Fibroblast of upper back skin (primary cell): Measurements from ENCODE around the gene DNAJA2.
"Not testable (repeated sequence)": the region's sequence is repeated elsewhere in the genome, so short reads cannot be mapped to it uniquely, and the experiment has no call there.

Experiments used
- DNase-seq: peaks from one replicate; pipeline ENCODE4 v3.0.0-alpha.2; 2013

Gene DNAJA2

DNA sequence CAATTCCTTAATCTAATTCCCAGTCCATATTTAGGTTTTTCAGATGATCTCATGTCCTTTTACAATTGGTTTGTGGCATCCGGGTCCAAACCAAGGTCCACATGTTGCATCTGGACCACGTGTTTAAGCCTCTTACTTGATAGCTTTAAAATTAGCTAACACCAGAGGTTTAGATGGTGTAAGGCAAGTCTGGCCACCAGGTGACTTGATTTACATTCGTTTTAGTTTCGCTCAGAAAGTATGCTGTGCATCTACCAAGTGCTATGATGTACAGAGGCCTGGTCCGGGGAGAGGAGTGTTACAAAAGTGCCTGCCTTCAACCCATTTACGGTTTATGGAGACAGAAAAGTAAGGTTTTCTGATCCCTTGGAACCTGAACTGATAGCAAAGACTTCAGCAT is 878 bp upstream of the DNAJA2 start:
- DNase-seq = peak; percentile 12

DNA sequence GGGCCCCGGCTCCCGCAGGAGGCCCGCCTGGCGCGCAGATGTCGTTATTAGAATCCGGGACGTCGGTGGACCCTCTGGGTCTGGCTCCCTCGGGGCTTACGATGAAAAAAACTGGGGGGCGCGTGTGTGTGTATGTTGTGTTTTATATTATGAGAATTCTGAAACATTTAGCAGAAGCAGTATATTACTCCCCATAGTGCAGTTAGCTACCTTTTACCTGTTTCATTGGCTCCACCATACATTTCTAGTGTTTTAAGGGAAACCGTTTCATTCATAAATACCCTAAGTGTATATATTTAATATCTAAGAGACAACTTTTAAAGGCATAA is 486 bp upstream of the DNAJA2 start:
- no peak for DNase-seq

DNA sequence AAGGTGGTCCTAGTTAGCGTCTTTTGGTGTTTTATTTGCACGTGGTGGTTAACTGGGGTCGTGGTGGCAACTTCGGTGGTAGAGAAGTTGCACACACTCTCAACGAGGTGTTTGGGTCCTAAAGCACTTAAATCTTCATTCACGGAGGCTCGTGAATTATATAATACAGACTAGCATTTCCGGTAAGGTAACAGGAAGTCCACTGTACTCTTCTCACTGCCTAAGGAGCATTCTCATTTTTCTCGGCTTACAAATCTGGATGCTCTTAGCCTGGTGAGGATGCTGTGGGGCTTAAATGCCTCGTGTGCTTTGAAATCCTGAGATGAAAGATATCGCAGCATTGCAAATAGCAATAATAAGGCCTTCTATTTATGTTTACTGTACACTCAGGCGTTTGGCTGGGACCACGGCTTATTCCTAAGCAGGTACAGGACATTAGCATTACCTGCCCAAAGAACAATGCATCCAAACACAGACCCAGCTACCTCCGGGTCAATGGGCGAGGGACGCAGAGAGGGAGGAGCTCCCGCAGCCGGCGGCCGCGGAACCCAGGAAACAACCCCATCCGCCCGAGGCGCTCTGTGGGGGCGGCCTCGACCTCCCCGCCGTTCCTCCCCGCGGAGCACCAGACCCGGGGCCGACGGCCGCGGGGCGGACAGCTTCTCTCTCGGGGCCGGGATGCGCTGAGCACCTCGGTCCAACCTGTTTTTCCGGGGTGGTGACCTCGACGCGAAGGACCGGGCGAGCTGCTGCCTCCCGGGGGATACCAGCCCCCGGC is 856 bp downstream of the DNAJA2 start:
- peak; percentile 10 for DNase-seq

DNA sequence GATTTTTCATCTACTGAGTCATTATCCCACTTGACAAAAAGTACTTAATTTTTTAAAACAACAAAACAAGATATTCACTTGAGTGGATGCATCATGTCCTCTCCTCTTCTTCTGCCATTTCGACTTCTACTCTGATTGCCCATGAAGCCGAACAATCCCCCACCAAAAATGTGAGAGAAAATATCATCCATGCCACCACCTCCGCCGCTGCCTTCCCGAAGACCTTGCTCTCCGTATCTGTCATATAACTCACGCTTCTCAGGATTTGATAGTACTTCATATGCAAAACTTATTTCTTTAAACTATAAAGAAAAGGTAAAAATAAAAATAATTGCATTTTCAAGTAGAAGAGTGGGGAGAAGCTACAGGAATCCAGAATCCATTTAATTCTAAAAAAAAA is 2.2 kb downstream of the DNAJA2 start:
- DNase-seq = no peak

DNA sequence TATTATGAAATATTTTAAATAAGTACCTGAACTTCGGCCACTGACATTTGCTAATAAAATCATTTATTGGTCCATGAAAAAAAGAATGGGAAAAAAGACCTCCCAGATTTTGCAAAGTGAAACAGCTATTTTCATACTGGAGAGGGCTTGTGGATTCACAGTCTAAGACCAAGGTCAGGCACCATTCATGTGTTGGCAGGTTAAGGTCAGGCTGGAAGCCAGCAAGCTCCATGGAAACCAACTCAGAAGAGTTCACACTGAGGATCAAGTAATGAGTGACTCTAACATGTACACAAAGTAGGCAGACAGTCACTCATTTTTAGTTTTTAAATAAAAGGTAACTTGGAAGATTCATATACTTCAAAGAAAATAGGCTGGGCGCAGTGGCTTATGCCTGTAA is 3.4 kb downstream of the DNAJA2 start:
- DNase-seq = no peak

DNA sequence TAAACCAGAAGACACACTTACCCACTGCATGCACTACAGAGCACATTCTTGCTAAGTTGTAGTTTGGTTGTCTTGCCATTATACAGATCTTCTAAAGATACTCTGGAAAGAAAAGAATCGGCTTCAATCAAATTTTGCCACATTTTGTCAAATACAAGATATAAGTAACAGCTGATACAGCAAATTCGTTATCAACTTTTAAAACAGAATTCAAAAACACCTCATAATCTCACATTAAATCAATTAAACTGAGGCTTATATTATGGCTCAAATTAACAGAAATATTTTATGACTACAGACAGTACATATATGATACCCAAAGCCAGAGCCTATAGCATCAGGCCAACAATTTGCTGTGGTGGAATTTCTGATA is 5.4 kb downstream of the DNAJA2 start:
- DNase-seq = no peak

DNA sequence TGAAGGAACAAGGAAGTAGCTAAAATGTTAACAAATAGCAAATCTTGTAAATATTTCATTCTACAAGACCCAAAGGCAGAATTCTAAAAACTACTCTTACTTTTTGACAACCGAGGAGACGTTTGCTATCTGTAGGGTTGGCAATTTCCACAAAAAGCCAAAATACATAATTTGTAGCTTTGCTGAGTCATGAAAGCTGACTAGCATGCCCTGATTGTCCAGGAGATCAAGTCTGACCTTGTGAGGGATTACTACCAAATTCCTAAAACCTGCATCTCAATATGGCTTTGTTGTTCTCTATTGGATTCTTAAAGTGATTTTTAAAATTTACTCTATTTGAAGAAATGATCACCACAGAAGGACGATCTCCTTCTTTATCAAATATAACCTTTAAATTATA is 10.8 kb downstream of the DNAJA2 start:
- DNase-seq = no peak

DNA sequence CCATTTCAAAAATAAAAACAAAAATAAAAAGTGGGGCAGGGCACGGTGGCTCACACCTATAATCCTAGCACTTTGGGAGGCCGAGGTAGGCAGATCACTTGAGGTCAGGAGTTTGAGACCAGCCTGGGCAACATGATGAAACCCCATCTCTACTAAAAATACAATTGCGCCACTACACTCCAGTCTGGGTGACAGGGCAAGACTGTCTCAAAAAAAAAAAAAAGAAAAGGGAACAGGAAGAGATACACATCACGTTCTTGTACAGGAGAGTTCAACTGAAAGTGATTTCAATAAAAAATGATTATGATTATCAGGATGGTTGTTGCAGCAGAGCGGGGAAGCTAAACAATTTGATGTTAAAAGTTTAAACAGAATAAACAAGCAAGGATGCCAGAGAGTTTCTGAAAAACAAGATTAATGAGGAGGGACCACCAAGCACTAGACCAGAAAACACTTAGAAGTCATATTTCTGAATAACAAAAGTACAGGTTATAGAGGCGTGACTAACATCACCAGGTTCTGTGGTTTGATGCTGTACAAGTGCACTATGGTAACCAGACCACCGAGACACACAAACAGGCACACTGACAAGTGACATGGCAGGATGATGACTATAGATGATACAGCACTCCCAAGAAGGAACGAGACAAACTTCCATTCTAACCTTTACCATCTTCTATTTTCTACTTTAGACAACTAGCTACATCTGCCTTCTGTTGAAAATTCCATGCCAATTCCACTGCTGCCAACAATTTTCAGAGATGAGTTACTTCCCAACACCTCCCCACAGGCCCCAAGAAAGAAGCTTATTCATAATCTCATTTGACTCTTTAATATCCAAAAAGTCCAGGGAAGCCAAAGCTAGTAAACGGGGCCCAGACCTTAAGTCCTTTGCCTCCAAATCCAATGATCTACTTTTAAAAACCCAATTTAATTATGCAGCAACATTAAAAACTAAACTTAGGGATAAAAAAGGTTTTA is 11.8 kb downstream of the DNAJA2 start:
- DNase-seq = peak; percentile 5

DNA sequence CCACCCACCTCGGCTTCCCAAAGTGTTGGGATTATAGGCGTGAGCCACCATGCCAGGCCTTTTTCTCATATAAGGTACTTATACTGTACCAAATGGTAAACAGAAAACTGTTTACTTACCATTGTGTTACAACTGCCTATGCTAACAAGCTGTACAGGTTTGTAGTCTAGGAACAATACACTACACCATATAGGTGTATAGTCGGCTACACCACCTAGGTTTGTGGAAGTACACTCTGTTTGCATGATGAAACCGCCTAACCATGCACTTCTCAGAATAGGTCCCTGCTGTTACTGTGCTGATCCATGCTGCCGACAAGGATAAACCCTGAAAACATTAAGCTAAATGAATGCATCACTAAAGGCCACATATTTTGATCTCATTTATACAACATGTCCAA is 18.9 kb downstream of the DNAJA2 start:
- no peak for DNase-seq

- DNase-seq = no peak
Observed at GRCh38 chr16:46950009-46950408, 23.5 kb downstream of the DNAJA2 start.

GRCh38 chr16:46949241-46949892 is 24.1 kb downstream of the DNAJA2 start:
- no peak for DNase-seq

DNA sequence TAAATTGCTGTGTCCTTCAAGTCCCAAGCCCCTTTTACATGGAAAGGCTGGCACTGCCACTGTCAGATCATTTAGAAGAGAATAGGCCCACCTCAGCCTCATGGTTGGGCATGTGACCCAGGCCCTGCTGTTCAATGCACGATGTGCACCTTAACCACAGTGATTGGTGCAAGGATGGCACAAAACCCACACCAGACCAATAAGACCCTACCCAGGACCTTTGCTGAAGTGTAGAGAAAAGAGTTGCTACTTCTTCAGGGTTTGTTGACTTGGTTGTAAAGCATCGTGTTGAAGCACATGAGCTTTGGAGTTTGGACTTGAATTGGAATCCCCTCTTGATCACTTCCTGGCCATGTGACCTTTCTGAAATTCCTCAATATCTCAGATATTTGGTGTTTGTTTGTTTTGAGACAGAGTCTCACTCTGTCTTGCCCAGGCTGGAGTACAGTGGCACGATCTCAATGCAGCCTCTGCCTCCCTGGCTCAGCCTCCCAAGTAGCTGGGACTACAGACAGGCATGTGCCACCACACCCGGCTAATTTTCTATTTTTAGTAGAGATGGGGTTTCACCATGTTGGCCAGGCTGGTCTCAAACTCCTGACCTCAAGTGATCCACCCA is 24.8 kb downstream of the DNAJA2 start:
- DNase-seq = no peak

DNA sequence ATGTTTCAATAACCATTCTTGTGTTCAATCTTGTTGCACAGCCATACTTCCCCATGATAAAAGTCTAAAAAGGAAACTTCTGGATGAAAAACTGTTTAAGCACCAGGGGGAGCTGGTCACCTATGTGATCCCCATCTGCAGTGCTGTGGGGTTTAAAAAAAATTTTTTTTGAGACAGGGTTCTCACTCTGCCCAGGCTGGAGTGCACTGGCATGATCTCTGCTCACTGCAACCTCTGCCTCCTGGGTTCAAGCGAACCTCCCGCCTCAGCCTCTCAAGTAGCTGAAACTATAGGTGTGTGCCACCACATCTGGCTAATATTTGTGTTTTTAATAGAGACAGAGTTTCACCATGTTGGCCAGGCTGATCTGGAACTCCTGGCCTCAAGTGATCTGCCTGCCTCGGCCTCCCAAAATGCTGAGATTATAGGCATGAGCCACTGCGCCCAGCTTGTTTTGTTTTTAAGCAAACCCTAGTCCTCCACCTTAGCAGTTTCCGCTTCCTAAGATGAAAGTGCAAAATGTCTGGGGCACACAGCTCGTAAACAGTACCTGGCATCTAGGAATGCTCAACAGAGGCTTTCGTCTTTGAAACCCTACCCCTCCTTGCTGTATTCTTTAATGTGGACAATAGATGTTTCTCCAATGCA is 25.4 kb downstream of the DNAJA2 start:
- peak; percentile 27 for DNase-seq

DNA sequence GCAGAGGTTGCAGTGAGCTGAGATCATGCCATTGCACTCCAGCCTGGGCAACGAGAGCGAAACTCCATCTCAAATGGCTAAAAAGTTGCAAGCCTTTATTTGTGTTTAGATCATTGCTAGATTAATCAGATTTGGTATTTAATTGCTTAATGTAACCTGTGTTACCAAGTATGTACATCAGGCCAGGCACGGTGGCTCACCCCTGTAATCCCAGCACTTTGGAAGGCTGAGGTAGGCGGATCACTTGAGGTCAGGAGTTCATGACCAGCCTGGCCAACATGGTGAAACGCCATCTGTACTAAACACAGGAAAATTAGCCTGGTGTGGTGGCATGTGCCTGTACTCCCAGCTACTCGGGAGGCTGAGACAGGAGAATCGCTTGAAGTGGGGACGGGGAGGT is 28.8 kb downstream of the DNAJA2 start:
- DNase-seq = not testable (repeated sequence)

- DNase-seq = no peak
Observed at GRCh38 chr16:46937536-46937935, 35.9 kb downstream of the DNAJA2 start.

- DNase-seq = peak; percentile 10
Observed at GRCh38 chr16:46932802-46933201, 40.7 kb downstream of the DNAJA2 start.

- no peak for DNase-seq
Observed at GRCh38 chr16:46930861-46931260, 42.6 kb downstream of the DNAJA2 start.

DNA sequence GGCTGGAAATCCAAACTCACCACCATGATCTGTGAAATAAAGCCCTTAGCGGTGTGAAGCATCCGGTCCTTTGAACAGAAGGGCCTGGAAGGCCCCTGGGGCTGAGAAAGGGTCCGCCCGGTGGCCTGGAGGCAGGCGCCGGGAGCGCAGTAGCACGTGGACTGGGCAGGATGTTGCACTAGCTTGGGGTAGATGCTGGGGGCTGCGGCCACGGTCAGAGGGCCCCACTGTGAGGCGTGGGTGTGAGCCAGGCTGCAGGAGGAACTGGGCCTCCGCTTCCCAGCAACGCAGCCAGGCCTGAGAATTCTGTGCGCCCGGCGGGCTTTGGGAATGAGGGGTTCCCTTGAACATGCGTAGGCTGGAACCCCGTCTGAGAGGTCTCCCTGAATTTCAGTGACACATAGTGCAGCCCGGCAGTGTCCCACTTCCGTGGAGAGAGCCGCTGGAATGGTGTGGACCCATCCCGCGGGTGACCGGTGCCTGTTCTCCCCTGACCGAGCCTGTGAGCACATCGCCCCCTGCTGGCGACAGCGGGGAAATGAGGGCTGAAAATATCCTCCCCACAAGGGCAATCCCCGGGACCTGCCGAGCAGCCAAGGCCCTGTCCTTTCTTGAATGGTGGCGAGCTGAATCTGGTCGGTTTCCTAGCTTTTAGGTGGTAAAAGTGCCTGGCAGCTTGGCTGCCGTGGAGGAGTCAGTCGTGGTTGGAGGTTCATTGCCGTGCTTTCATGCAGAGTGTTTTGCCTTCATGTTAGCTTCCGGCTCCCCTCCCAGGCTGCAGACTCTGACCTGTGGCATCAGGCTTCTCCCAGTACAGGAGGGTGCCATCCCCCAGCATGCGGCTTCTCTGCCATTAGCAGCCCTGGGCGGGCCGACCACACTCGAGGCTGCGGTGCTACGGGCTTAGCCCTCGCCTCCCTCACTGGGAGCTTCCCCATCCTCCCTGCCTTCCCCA is 43.8 kb downstream of the DNAJA2 start:
- DNase-seq = peak; percentile 31

GRCh38 chr16:46928811-46929210 is 44.7 kb downstream of the DNAJA2 start:
- DNase-seq = no peak

- no peak for DNase-seq
Observed at GRCh38 chr16:46927273-46927672, 46.2 kb downstream of the DNAJA2 start.

GRCh38 chr16:46926470-46927225 is 46.8 kb downstream of the DNAJA2 start:
- no peak for DNase-seq
